ENCODE measurements around the gene SLC16A12.

Gene SLC16A12

GRCh38 chr10:89471110-89471809 is 64.1 kb downstream of the SLC16A12 start:
- Mint-ChIP-seq H3K27me3 (ENCODE audit: low read depth, poor library complexity) (no peaks in the 10 kb centered on the region), H3K9me3 (no peaks in the 10 kb centered on the region), H3K36me3 (ENCODE audit: low read depth) (no peaks in the 10 kb centered on the region), H3K27ac (no peak overlapping the region), H3K4me1 (peaks cover 15% of the 10 kb centered on the region), H3K4me3 (no peak overlapping the region)
- no peak for DNase-seq
- no peak for TF ChIP-seq CTCF (IDR thresholded peaks at IDR 0.05)

- no peak for TF ChIP-seq CTCF (IDR thresholded peaks at IDR 0.05)
- no peaks in the 10 kb centered on the region for H3K27me3 Mint-ChIP-seq (ENCODE audit: low read depth, poor library complexity)
- no peaks in the 10 kb centered on the region for H3K36me3 Mint-ChIP-seq (ENCODE audit: low read depth)
- no peak overlapping the region for H3K4me3 Mint-ChIP-seq
- DNase-seq = no peak
- peaks cover 9% of the 10 kb centered on the region for H3K4me1 Mint-ChIP-seq
- no peaks in the 10 kb centered on the region for H3K9me3 Mint-ChIP-seq
- no peak overlapping the region for H3K27ac Mint-ChIP-seq
Observed at GRCh38 chr10:89470628-89471027, 64.8 kb downstream of the SLC16A12 start.

- no peak overlapping the region for H3K27ac Mint-ChIP-seq
- no peaks in the 10 kb centered on the region for H3K27me3 Mint-ChIP-seq (ENCODE audit: low read depth, poor library complexity)
- H3K4me1 Mint-ChIP-seq = no peaks in the 10 kb centered on the region
- DNase-seq = no peak
- H3K36me3 Mint-ChIP-seq (ENCODE audit: low read depth) = no peaks in the 10 kb centered on the region
- H3K9me3 Mint-ChIP-seq = no peaks in the 10 kb centered on the region
- no peak for TF ChIP-seq CTCF (IDR thresholded peaks at IDR 0.05)
- H3K4me3 Mint-ChIP-seq = no peak overlapping the region
Observed at GRCh38 chr10:89469517-89469916, 65.9 kb downstream of the SLC16A12 start.

GRCh38 chr10:89468191-89468965 is 67.0 kb downstream of the SLC16A12 start:
- Mint-ChIP-seq H3K4me3 (no peak overlapping the region), H3K27me3 (ENCODE audit: low read depth, poor library complexity) (no peaks in the 10 kb centered on the region), H3K27ac (no peak overlapping the region), H3K36me3 (ENCODE audit: low read depth) (no peaks in the 10 kb centered on the region), H3K4me1 (no peaks in the 10 kb centered on the region), H3K9me3 (no peaks in the 10 kb centered on the region)
- DNase-seq = no peak
- TF ChIP-seq CTCF (IDR thresholded peaks at IDR 0.05) = no peak

GRCh38 chr10:89466599-89467035 is 68.8 kb downstream of the SLC16A12 start:
- TF ChIP-seq CTCF (IDR thresholded peaks at IDR 0.05) = no peak
- no peaks in the 10 kb centered on the region for H3K4me1 Mint-ChIP-seq
- H3K9me3 Mint-ChIP-seq = no peaks in the 10 kb centered on the region
- peak; percentile 6 for DNase-seq
- H3K27me3 Mint-ChIP-seq (ENCODE audit: low read depth, poor library complexity) = no peaks in the 10 kb centered on the region
- no peak overlapping the region for H3K4me3 Mint-ChIP-seq
- H3K36me3 Mint-ChIP-seq (ENCODE audit: low read depth) = no peaks in the 10 kb centered on the region
- no peak overlapping the region for H3K27ac Mint-ChIP-seq

All from nephron progenitor cell (in vitro differentiated cells).